Measurements from ENCODE around the gene ACTRT2. TPM values are rescaled to one million over a fixed set of nuclear protein-coding genes. Genes with fewer than 3 reads are reported as not detected.

ACTRT2 gene
- total RNA-seq, 1 experiment from 2014 or later: 0.21 TPM

GRCh38 chr1:2980073-2980791 lies 41.0 kb upstream of the ACTRT2 start:
- Histone ChIP-seq H3K4me3 (ENCODE audit: insufficient read depth, low read depth, low read length) (no peak overlapping the region), H3K27me3 (ENCODE audit: control insufficient read depth, insufficient read depth, low read length) (no peaks in the 10 kb centered on the region), H3K36me3 (replicated peaks; ENCODE audit: control insufficient read depth, insufficient read depth, low read length) (no peaks in the 10 kb centered on the region)
- no peak for DNase-seq

GRCh38 chr1:2980849-2981248 lies 40.4 kb upstream of the ACTRT2 start:
- H3K36me3 ChIP-seq (replicated peaks; ENCODE audit: control insufficient read depth, insufficient read depth, low read length): no peaks in the 10 kb centered on the region
- no peak overlapping the region for H3K4me3 ChIP-seq (ENCODE audit: insufficient read depth, low read depth, low read length)
- no peaks in the 10 kb centered on the region for H3K27me3 ChIP-seq (ENCODE audit: control insufficient read depth, insufficient read depth, low read length)
- no peak for DNase-seq

GRCh38 chr1:2981388-2981787 lies 39.9 kb upstream of the ACTRT2 start:
- H3K4me3 ChIP-seq (ENCODE audit: insufficient read depth, low read depth, low read length): no peak overlapping the region
- H3K27me3 ChIP-seq (ENCODE audit: control insufficient read depth, insufficient read depth, low read length): no peaks in the 10 kb centered on the region
- DNase-seq: no peak
- no peaks in the 10 kb centered on the region for H3K36me3 ChIP-seq (replicated peaks; ENCODE audit: control insufficient read depth, insufficient read depth, low read length)

GRCh38 chr1:2981981-2982614 lies 39.2 kb upstream of the ACTRT2 start:
- Histone ChIP-seq H3K36me3 (replicated peaks; ENCODE audit: control insufficient read depth, insufficient read depth, low read length) (no peaks in the 10 kb centered on the region), H3K4me3 (ENCODE audit: insufficient read depth, low read depth, low read length) (no peak overlapping the region), H3K27me3 (ENCODE audit: control insufficient read depth, insufficient read depth, low read length) (no peaks in the 10 kb centered on the region)
- DNase-seq: no peak

GRCh38 chr1:2982615-2983318 lies 38.5 kb upstream of the ACTRT2 start:
- H3K36me3 ChIP-seq (replicated peaks; ENCODE audit: control insufficient read depth, insufficient read depth, low read length): no peaks in the 10 kb centered on the region
- no peaks in the 10 kb centered on the region for H3K27me3 ChIP-seq (ENCODE audit: control insufficient read depth, insufficient read depth, low read length)
- no peak overlapping the region for H3K4me3 ChIP-seq (ENCODE audit: insufficient read depth, low read depth, low read length)
- DNase-seq: no peak

- H3K27me3 ChIP-seq (ENCODE audit: control insufficient read depth, insufficient read depth, low read length): no peaks in the 10 kb centered on the region
- no peak overlapping the region for H3K4me3 ChIP-seq (ENCODE audit: insufficient read depth, low read depth, low read length)
- DNase-seq: no peak
- no peaks in the 10 kb centered on the region for H3K36me3 ChIP-seq (replicated peaks; ENCODE audit: control insufficient read depth, insufficient read depth, low read length)
These were observed 38.0 kb upstream of the ACTRT2 start for GRCh38 chr1:2983319-2983705.

GRCh38 chr1:2983706-2984398 lies 37.4 kb upstream of the ACTRT2 start:
- no peak overlapping the region for H3K4me3 ChIP-seq (ENCODE audit: insufficient read depth, low read depth, low read length)
- no peaks in the 10 kb centered on the region for H3K36me3 ChIP-seq (replicated peaks; ENCODE audit: control insufficient read depth, insufficient read depth, low read length)
- no peaks in the 10 kb centered on the region for H3K27me3 ChIP-seq (ENCODE audit: control insufficient read depth, insufficient read depth, low read length)
- DNase-seq: no peak

GRCh38 chr1:2984399-2985061 lies 36.7 kb upstream of the ACTRT2 start:
- Histone ChIP-seq H3K36me3 (replicated peaks; ENCODE audit: control insufficient read depth, insufficient read depth, low read length) (no peaks in the 10 kb centered on the region), H3K27me3 (ENCODE audit: control insufficient read depth, insufficient read depth, low read length) (no peaks in the 10 kb centered on the region), H3K4me3 (ENCODE audit: insufficient read depth, low read depth, low read length) (no peak overlapping the region)
- DNase-seq: no peak

- no peak for DNase-seq
- H3K36me3 ChIP-seq (replicated peaks; ENCODE audit: control insufficient read depth, insufficient read depth, low read length): no peaks in the 10 kb centered on the region
- no peaks in the 10 kb centered on the region for H3K27me3 ChIP-seq (ENCODE audit: control insufficient read depth, insufficient read depth, low read length)
- H3K4me3 ChIP-seq (ENCODE audit: insufficient read depth, low read depth, low read length): no peak overlapping the region
These were observed 36.2 kb upstream of the ACTRT2 start for GRCh38 chr1:2985067-2985561.

- H3K4me3 ChIP-seq (ENCODE audit: insufficient read depth, low read depth, low read length): no peak overlapping the region
- DNase-seq: no peak
- no peaks in the 10 kb centered on the region for H3K36me3 ChIP-seq (replicated peaks; ENCODE audit: control insufficient read depth, insufficient read depth, low read length)
These were observed 35.3 kb upstream of the ACTRT2 start for GRCh38 chr1:2985694-2986548.

GRCh38 chr1:2986549-2987305 lies 34.5 kb upstream of the ACTRT2 start:
- no peaks in the 10 kb centered on the region for H3K27me3 ChIP-seq (ENCODE audit: control insufficient read depth, insufficient read depth, low read length)
- no peaks in the 10 kb centered on the region for H3K36me3 ChIP-seq (replicated peaks; ENCODE audit: control insufficient read depth, insufficient read depth, low read length)
- H3K4me3 ChIP-seq (ENCODE audit: insufficient read depth, low read depth, low read length): no peak overlapping the region
- no peak for DNase-seq

More at GRCh38 chr1:2985694-2986548, 35.3 kb upstream of the ACTRT2 start:
- H3K27me3 ChIP-seq (ENCODE audit: control insufficient read depth, insufficient read depth, low read length): no peaks in the 10 kb centered on the region

GRCh38 chr1:2987773-2988172 lies 33.5 kb upstream of the ACTRT2 start:
- no peak overlapping the region for H3K4me3 ChIP-seq (ENCODE audit: insufficient read depth, low read depth, low read length)
- no peak for DNase-seq
- H3K27me3 ChIP-seq (ENCODE audit: control insufficient read depth, insufficient read depth, low read length): no peaks in the 10 kb centered on the region
- no peaks in the 10 kb centered on the region for H3K36me3 ChIP-seq (replicated peaks; ENCODE audit: control insufficient read depth, insufficient read depth, low read length)

- no peak overlapping the region for H3K4me3 ChIP-seq (ENCODE audit: insufficient read depth, low read depth, low read length)
- H3K36me3 ChIP-seq (replicated peaks; ENCODE audit: control insufficient read depth, insufficient read depth, low read length): no peaks in the 10 kb centered on the region
- H3K27me3 ChIP-seq (ENCODE audit: control insufficient read depth, insufficient read depth, low read length): no peaks in the 10 kb centered on the region
- DNase-seq: no peak
These were observed 33.0 kb upstream of the ACTRT2 start for GRCh38 chr1:2988256-2988655.

Data from H7 (cell line).